T-cell (primary cell): Measurements from ENCODE around the gene C1orf198. TPM values are rescaled to one million over a fixed set of nuclear protein-coding genes. Genes with fewer than 3 reads are reported as not detected.

Experiments
- ATAC-seq, 4 experiments: fragments of 200-7000 bp in 3 of 4; fragments of 150-1000 bp in 1 of 4; cut with Tn5 transposase; replicated peaks in 1 of 4; 1 replicate in 3 of 4; 2 replicates in 1 of 4; pipeline ENCODE4 v1.10.0; 2021; ENCODE audit warnings: moderate library complexity in 3 of 4, mild to moderate bottlenecking in 2 of 4, moderate number of reproducible peaks in 1 of 4
- CTCF ChIA-PET, 2 donors: fragments of 300-600 bp; sonication (Branson Sonifier 250); formaldehyde crosslinking; loops; one replicate each; lab custom pipeline; 2022; ENCODE audit warnings: antibody characterized with exemption in 2 of 2; lab: Charles Lee
- POLR2A ChIA-PET, 2 donors: fragments of 300-600 bp; sonication (Branson Sonifier 250); formaldehyde crosslinking; loops; one replicate each; lab custom pipeline; 2022; ENCODE audit warnings: antibody characterized with exemption in 2 of 2; lab: Charles Lee
- DNase-seq, 35 experiments: peaks; one replicate each; pipeline versions ENCODE4 v3.0.0 to v3.0.0-alpha.2; 2013 to 2023
- H3K27ac ChIP-seq: one replicate; pipeline ENCODE4 v1.5.1; 2013; ENCODE audit warnings: low read length
- H3K27me3 ChIP-seq, 2 experiments: replicated peaks in 1 of 2; 1 replicate in 1 of 2; 2 replicates in 1 of 2; pipeline versions ENCODE4 v1.6.1 to v1.7.0; 2013; ENCODE audit warnings: low read length in 1 of 2, mixed read lengths in 1 of 2; ENCODE audit not compliant: control insufficient read depth in 2 of 2, insufficient read depth in 2 of 2; ENCODE audit errors: extremely low read depth in 1 of 2
- H3K36me3 ChIP-seq, 2 donors: 1 replicate in 1 of 2; 2 replicates in 1 of 2; pipeline versions ENCODE4 v1.6.1 to v1.7.0; 2013; ENCODE audit warnings: low read length in 1 of 2; ENCODE audit not compliant: control insufficient read depth in 2 of 2, insufficient read depth in 1 of 2; ENCODE audit errors: extremely low read depth in 1 of 2
- H3K4me1 ChIP-seq, 2 experiments: 1 replicate in 1 of 2; 2 replicates in 1 of 2; pipeline versions ENCODE4 v1.6.1 to v1.7.0; 2013; ENCODE audit warnings: low read length in 2 of 2, mixed read lengths in 1 of 2; ENCODE audit not compliant: insufficient read depth in 2 of 2, control insufficient read depth in 1 of 2; ENCODE audit errors: extremely low read depth in 1 of 2
- H3K4me3 ChIP-seq, 2 donors: 1 replicate in 1 of 2; 2 replicates in 1 of 2; pipeline versions ENCODE4 v1.5.1 to v1.7.0; 2013; ENCODE audit warnings: mild to moderate bottlenecking in 2 of 2, low read length in 1 of 2, moderate library complexity in 1 of 2; ENCODE audit not compliant: control insufficient read depth in 1 of 2; ENCODE audit errors: extremely low read depth in 1 of 2
- H3K9me3 ChIP-seq: 2 replicates; pipeline ENCODE4 v1.7.0; 2013
- H3K27ac Mint-ChIP-seq, 2 donors: one replicate each; pipeline ENCODE4 v1.8.0; 2020 to 2021; ENCODE audit warnings: mild to moderate bottlenecking in 2 of 2, mixed read lengths in 2 of 2
- H3K27me3 Mint-ChIP-seq, 2 donors: one replicate each; pipeline ENCODE4 v1.8.0; 2021 to 2022; ENCODE audit warnings: mixed read lengths in 2 of 2
- H3K36me3 Mint-ChIP-seq: one replicate; pipeline ENCODE4 v1.8.0; 2021; ENCODE audit warnings: mixed read lengths
- H3K4me1 Mint-ChIP-seq, 3 donors: one replicate each; pipeline ENCODE4 v1.8.0; 2020 to 2022; ENCODE audit warnings: mixed read lengths in 3 of 3, mild to moderate bottlenecking in 1 of 3
- H3K4me3 Mint-ChIP-seq, 3 donors: one replicate each; pipeline ENCODE4 v1.8.0; 2020 to 2022; ENCODE audit warnings: mild to moderate bottlenecking in 3 of 3, mixed read lengths in 3 of 3, moderate library complexity in 3 of 3
- H3K9me3 Mint-ChIP-seq, 3 donors: one replicate each; pipeline ENCODE4 v1.8.0; 2020 to 2022; ENCODE audit warnings: mixed read lengths in 3 of 3
- WGBS: methylation state at CpG from one replicate; pipeline ENCODE4 v1.1.5; 2013; ENCODE audit warnings: missing lambda C conversion rate; ENCODE audit not compliant: insufficient coverage; 5-methylcytosine and 5-hydroxymethylcytosine counted together
- total RNA-seq, 35 experiments: library from RNA in 6 of 35; stranded (reverse) in 6 of 35; fragments of 120-200 nt in 1 of 35; gene quantifications; one replicate each; pipeline versions ENCODE4 v1.2.1 to v1.2.4 and lab custom pipeline; 2013 to 2026

C1orf198 gene
- total RNA-seq, 5 donors from 2014 or later (not counting 1 experiment from before 2014, with no cell fraction given), result 3.6 to 5.9 (median 5.6) TPM

- CTCF ChIA-PET, result interaction anchor here in 1 of 2 donors (0.7 kb wide), 1 partner anchor 264 kb away, joined by 14 read pairs; no protein-coding TSS in a partner anchor
Observed at GRCh38 chr1:230901671-230902070, 33.4 kb upstream of the C1orf198 start.

GRCh38 chr1:230900984-230901383 lies 32.7 kb upstream of the C1orf198 start:
- no peak overlapping the region for H3K4me3 ChIP-seq
- CTCF ChIA-PET, result no interaction called here
- no peaks in the 10 kb centered on the region for H3K9me3 ChIP-seq
- Mint-ChIP-seq H3K27ac (no peak overlapping the region), H3K27me3 (no peaks in the 10 kb centered on the region), H3K4me3 (no peak overlapping the region), H3K36me3 (peaks cover 24% of the 10 kb centered on the region), H3K9me3 (no peaks in the 10 kb centered on the region), H3K4me1 (peaks cover 0 to 7% (median 0%) of the 10 kb centered on the region in 3 donors)
- H3K27me3 ChIP-seq, result no peaks in the 10 kb centered on the region
- 98% methylated on average over 6 of the region's 6 CpGs for whole genome bisulfite sequencing
- no peak for ATAC-seq
- no peak overlapping the region for H3K27ac ChIP-seq
- POLR2A ChIA-PET, result no interaction called here
- H3K4me1 ChIP-seq, result no peaks in the 10 kb centered on the region
- peaks cover 0 to 26% of the 10 kb centered on the region in 2 donors for H3K36me3 ChIP-seq
- no peak for DNase-seq

More at GRCh38 chr1:230901671-230902070, 33.4 kb upstream of the C1orf198 start:
- Histone ChIP-seq H3K4me1 (no peaks in the 10 kb centered on the region), H3K9me3 (no peaks in the 10 kb centered on the region), H3K27me3 (no peaks in the 10 kb centered on the region), H3K27ac (no peak overlapping the region), H3K4me3 (no peak overlapping the region), H3K36me3 (peaks cover 2 to 33% of the 10 kb centered on the region in 2 donors)
- POLR2A ChIA-PET, result no interaction called here
- no peak overlapping the region for H3K4me3 Mint-ChIP-seq
- no peaks in the 10 kb centered on the region for H3K9me3 Mint-ChIP-seq
- no peak overlapping the region for H3K27ac Mint-ChIP-seq
- WGBS, result 100% methylated on average over 2 of the region's 6 CpGs
- peaks cover 0 to 7% (median 0%) of the 10 kb centered on the region in 3 donors for H3K4me1 Mint-ChIP-seq
- no peak for ATAC-seq
- no peak for DNase-seq
- H3K27me3 Mint-ChIP-seq, result no peaks in the 10 kb centered on the region
- peaks cover 24% of the 10 kb centered on the region for H3K36me3 Mint-ChIP-seq

- CTCF ChIA-PET, result interaction anchor here in 1 of 2 donors (1.0 kb wide), 1 partner anchor 17 kb away, joined by 4 read pairs; no protein-coding TSS in a partner anchor
- ATAC-seq, result no peak
- Histone ChIP-seq H3K27ac (no peak overlapping the region), H3K9me3 (no peaks in the 10 kb centered on the region), H3K4me3 (no peak overlapping the region), H3K36me3 (peaks cover 0 to 14% of the 10 kb centered on the region in 2 donors), H3K27me3 (no peaks in the 10 kb centered on the region), H3K4me1 (no peaks in the 10 kb centered on the region)
- H3K27me3 Mint-ChIP-seq, result no peaks in the 10 kb centered on the region
- peak overlapping the region in 1 of 2 donors; percentile 68 for H3K27ac Mint-ChIP-seq
- peaks cover 13% of the 10 kb centered on the region for H3K36me3 Mint-ChIP-seq
- POLR2A ChIA-PET, result no interaction called here
- no peaks in the 10 kb centered on the region for H3K9me3 Mint-ChIP-seq
- peaks cover 0 to 7% (median 0%) of the 10 kb centered on the region in 3 donors for H3K4me1 Mint-ChIP-seq
- H3K4me3 Mint-ChIP-seq, result no peak overlapping the region
- no peak for DNase-seq
- 86% methylated on average over 1 of the region's 5 CpGs for WGBS
Observed at GRCh38 chr1:230899841-230900251, 31.5 kb upstream of the C1orf198 start.

- H3K27ac Mint-ChIP-seq, result no peak overlapping the region
Observed at GRCh38 chr1:230898748-230899147, 30.4 kb upstream of the C1orf198 start.

GRCh38 chr1:230898144-230898543 lies 29.8 kb upstream of the C1orf198 start:
- DNase-seq, result no peak
- H3K4me3 Mint-ChIP-seq, result no peak overlapping the region
- no peak overlapping the region for H3K27ac Mint-ChIP-seq
- CTCF ChIA-PET, result no interaction called here
- Histone ChIP-seq H3K4me1 (no peaks in the 10 kb centered on the region), H3K4me3 (no peak overlapping the region), H3K36me3 (peaks cover 0 to 6% of the 10 kb centered on the region in 2 donors), H3K9me3 (no peaks in the 10 kb centered on the region), H3K27me3 (no peaks in the 10 kb centered on the region), H3K27ac (no peak overlapping the region)
- H3K9me3 Mint-ChIP-seq, result no peaks in the 10 kb centered on the region
- peaks cover 3% of the 10 kb centered on the region for H3K36me3 Mint-ChIP-seq
- ATAC-seq, result no peak
- POLR2A ChIA-PET, result no interaction called here
- H3K4me1 Mint-ChIP-seq, result no peaks in the 10 kb centered on the region
- H3K27me3 Mint-ChIP-seq, result peaks cover 0 to 6% of the 10 kb centered on the region in 2 donors
- WGBS, result 94% methylated on average over 3 of the region's 4 CpGs

More at GRCh38 chr1:230898748-230899147, 30.4 kb upstream of the C1orf198 start:
- ChIA-PET POLR2A (no interaction called here), CTCF (no interaction called here)
- Mint-ChIP-seq H3K4me3 (no peak overlapping the region), H3K4me1 (peaks cover 0 to 5% (median 0%) of the 10 kb centered on the region in 3 donors), H3K36me3 (peaks cover 7% of the 10 kb centered on the region), H3K27me3 (peaks cover 0 to 2% of the 10 kb centered on the region in 2 donors), H3K9me3 (no peaks in the 10 kb centered on the region)
- Histone ChIP-seq H3K27me3 (no peaks in the 10 kb centered on the region), H3K36me3 (peaks cover 0 to 7% of the 10 kb centered on the region in 2 donors), H3K27ac (no peak overlapping the region), H3K4me1 (no peaks in the 10 kb centered on the region), H3K4me3 (no peak overlapping the region), H3K9me3 (no peaks in the 10 kb centered on the region)
- ATAC-seq (no peak), DNase-seq (no peak)
- 94% methylated on average over 7 of the region's 8 CpGs for WGBS

GRCh38 chr1:230896779-230897178 lies 28.5 kb upstream of the C1orf198 start:
- Mint-ChIP-seq H3K4me1 (no peaks in the 10 kb centered on the region), H3K9me3 (no peaks in the 10 kb centered on the region), H3K27me3 (peaks cover 1 to 6% of the 10 kb centered on the region in 2 donors), H3K36me3 (peaks cover 3% of the 10 kb centered on the region), H3K27ac (no peak overlapping the region), H3K4me3 (no peak overlapping the region)
- Histone ChIP-seq H3K27ac (no peak overlapping the region), H3K36me3 (peaks cover 0 to 2% of the 10 kb centered on the region in 2 donors), H3K9me3 (no peaks in the 10 kb centered on the region), H3K4me1 (no peaks in the 10 kb centered on the region), H3K27me3 (no peaks in the 10 kb centered on the region), H3K4me3 (no peak overlapping the region)
- ChIA-PET POLR2A (no interaction called here), CTCF (no interaction called here)
- no CpG with 5 or more reads among the region's 1 CpG for WGBS
- DNase-seq (no peak), ATAC-seq (no peak)
